ENCODE results near the gene ACTG1. TPM values are rescaled to one million over a fixed set of nuclear protein-coding genes. Genes with fewer than 3 reads are reported as not detected.

The ACTG1 gene
- total RNA-seq, 2 donors from 2014 or later = 4,461 to 5,616 TPM

- H3K4me3 Mint-ChIP-seq = peak overlapping the region; percentile 98
- 61 to 64% methylated on average over 16 to 19 of the region's 19 CpGs for WGBS, 2 experiments (ENCODE audit: insufficient coverage in 1 of 2, insufficient read length in 1 of 2)
- TF ChIP-seq CTCF (conservative IDR thresholded peaks at IDR 0.05) = no peak
- peaks cover 4% of the 10 kb centered on the region for H3K27me3 Mint-ChIP-seq (ENCODE audit: insufficient read depth)
- H3K9me3 ChIP-seq (ENCODE audit: control insufficient read depth, low read length) = no peaks in the 10 kb centered on the region
- no peak overlapping the region for H3K27ac ChIP-seq (ENCODE audit: low read depth, low read length)
- peaks cover 17% of the 10 kb centered on the region for H3K4me1 ChIP-seq (ENCODE audit: control insufficient read depth, insufficient read depth, low read length)
- H3K27me3 ChIP-seq (ENCODE audit: control insufficient read depth, insufficient read depth, low read length, poor library complexity, severe bottlenecking) = peaks cover 6% of the 10 kb centered on the region
- H3K9me3 Mint-ChIP-seq = peaks cover 6% of the 10 kb centered on the region
- peak overlapping the region; percentile 60 for H3K9ac ChIP-seq (ENCODE audit: extremely low read depth, low read length, poor library complexity, severe bottlenecking)
- H3K36me3 Mint-ChIP-seq (ENCODE audit: low read depth) = peaks cover 22% of the 10 kb centered on the region
- no peak for DNase-seq
- H3K27ac Mint-ChIP-seq = peak overlapping the region; percentile 76
- peaks cover 26% of the 10 kb centered on the region for H3K36me3 ChIP-seq (ENCODE audit: control insufficient read depth, insufficient read depth, low read length)
- peaks cover 18% of the 10 kb centered on the region for H3K4me1 Mint-ChIP-seq
- H3K4me3 ChIP-seq (ENCODE audit: low read length) = peak overlapping the region; percentile 93
Measured at GRCh38 chr17:81515530-81516041, 3.0 kb upstream of the ACTG1 start.

GRCh38 chr17:81514739-81515529, 2.3 kb upstream of the ACTG1 start:
- no peak for TF ChIP-seq CTCF (conservative IDR thresholded peaks at IDR 0.05)
- Histone ChIP-seq H3K36me3 (ENCODE audit: control insufficient read depth, insufficient read depth, low read length) (peaks cover 32% of the 10 kb centered on the region), H3K9me3 (ENCODE audit: control insufficient read depth, low read length) (no peaks in the 10 kb centered on the region), H3K9ac (ENCODE audit: extremely low read depth, low read length, poor library complexity, severe bottlenecking) (peak overlapping the region; percentile 97), H3K27ac (ENCODE audit: low read depth, low read length) (peak overlapping the region; percentile 96), H3K4me3 (ENCODE audit: low read length) (peak overlapping the region; percentile 93), H3K4me1 (ENCODE audit: control insufficient read depth, insufficient read depth, low read length) (peaks cover 14% of the 10 kb centered on the region), H3K27me3 (ENCODE audit: control insufficient read depth, insufficient read depth, low read length, poor library complexity, severe bottlenecking) (no peaks in the 10 kb centered on the region)
- Mint-ChIP-seq H3K4me3 (peak overlapping the region; percentile 98), H3K27ac (peak overlapping the region; percentile 76), H3K27me3 (ENCODE audit: insufficient read depth) (no peaks in the 10 kb centered on the region), H3K4me1 (peaks cover 21% of the 10 kb centered on the region), H3K36me3 (ENCODE audit: low read depth) (peaks cover 29% of the 10 kb centered on the region), H3K9me3 (peaks cover 6% of the 10 kb centered on the region)
- WGBS, 2 experiments (ENCODE audit: insufficient coverage in 1 of 2, insufficient read length in 1 of 2) = 1 to 2% methylated on average over 13 to 82 of the region's 82 CpGs
- DNase-seq = peak; percentile 96

- 0% methylated on average over 1 to 34 of the region's 34 CpGs for WGBS, 2 experiments (ENCODE audit: insufficient coverage in 1 of 2, insufficient read length in 1 of 2)
- H3K27ac Mint-ChIP-seq = peak overlapping the region; percentile 86
Measured at GRCh38 chr17:81514489-81514738, 1.8 kb upstream of the ACTG1 start.

More at GRCh38 chr17:81514489-81514738, 1.8 kb upstream of the ACTG1 start:
- Mint-ChIP-seq H3K36me3 (ENCODE audit: low read depth) (peaks cover 34% of the 10 kb centered on the region), H3K9me3 (peaks cover 6% of the 10 kb centered on the region), H3K4me3 (peak overlapping the region; percentile 98), H3K27me3 (ENCODE audit: insufficient read depth) (no peaks in the 10 kb centered on the region), H3K4me1 (peaks cover 26% of the 10 kb centered on the region)
- Histone ChIP-seq H3K4me3 (ENCODE audit: low read length) (peak overlapping the region; percentile 88), H3K27ac (ENCODE audit: low read depth, low read length) (peak overlapping the region; percentile 96), H3K9ac (ENCODE audit: extremely low read depth, low read length, poor library complexity, severe bottlenecking) (peak overlapping the region; percentile 97), H3K4me1 (ENCODE audit: control insufficient read depth, insufficient read depth, low read length) (peaks cover 10% of the 10 kb centered on the region), H3K9me3 (ENCODE audit: control insufficient read depth, low read length) (no peaks in the 10 kb centered on the region), H3K36me3 (ENCODE audit: control insufficient read depth, insufficient read depth, low read length) (peaks cover 37% of the 10 kb centered on the region), H3K27me3 (ENCODE audit: control insufficient read depth, insufficient read depth, low read length, poor library complexity, severe bottlenecking) (no peaks in the 10 kb centered on the region)
- no peak for DNase-seq
- no peak for TF ChIP-seq CTCF (conservative IDR thresholded peaks at IDR 0.05)
